ENCODE results near the gene SGK1.

GRCh38 chr6:134230087-134230700 is 87.7 kb downstream of the SGK1 start:
- TF ChIP-seq EZH2phosphoT487 (IDR thresholded peaks at IDR 0.05; ENCODE audit: borderline replicate concordance, low read length): no peak
- no peak for TF ChIP-seq CTCF (IDR thresholded peaks at IDR 0.05; ENCODE audit: low read depth, low read length, poor library complexity, severe bottlenecking)

All from DOHH2 (cell line).